ENCODE results near the gene EEF2K.

- TF ChIP-seq CTCF (IDR thresholded peaks at IDR 0.05) (no peak), POLR2A (IDR thresholded peaks at IDR 0.05) (no peak)
These were observed 130.5 kb downstream of the EEF2K start for GRCh38 chr16:22336581-22336980.

Measured in adrenal gland (tissue), 5 donors.